HFFc6 (cell line): ENCODE measurements around the gene TAOK1. TPM values are rescaled to one million over a fixed set of nuclear protein-coding genes. Genes with fewer than 3 reads are reported as not detected.

ENCODE experiments used
- DNase-seq: peaks from one replicate; pipeline ENCODE4 v3.0.0-alpha.2; 2018
- H3K27ac Mint-ChIP-seq: 2 replicates; pipeline ENCODE4 v1.8.0; 2020; ENCODE audit warnings: mild to moderate bottlenecking, mixed read lengths
- H3K27me3 Mint-ChIP-seq: 2 replicates; pipeline ENCODE4 v1.8.0; 2021; ENCODE audit warnings: mild to moderate bottlenecking, moderate library complexity, mixed read lengths; ENCODE audit not compliant: insufficient read depth
- H3K36me3 Mint-ChIP-seq: 2 replicates; pipeline ENCODE4 v1.8.0; 2021; ENCODE audit warnings: low read depth, mixed read lengths
- H3K4me1 Mint-ChIP-seq: 2 replicates; pipeline ENCODE4 v1.8.0; 2020; ENCODE audit warnings: low read depth, mixed read lengths
- H3K4me3 Mint-ChIP-seq: 2 replicates; pipeline ENCODE4 v1.8.0; 2020; ENCODE audit warnings: mild to moderate bottlenecking, moderate library complexity, mixed read lengths
- H3K9me3 Mint-ChIP-seq: 2 replicates; pipeline ENCODE4 v1.8.0; 2020; ENCODE audit warnings: mild to moderate bottlenecking, mixed read lengths
- CTCF ChIP-seq: fragments of 200-600 bp; sonication (generic); IDR thresholded peaks from 2 replicates; pipeline ENCODE4 v1.5.0; 2021; ENCODE audit warnings: antibody characterized with exemption, mild to moderate bottlenecking
- total RNA-seq, 6 experiments: library from RNA; stranded (reverse); fragmentation: NEBNext Ultra II Directional; extraction: Animal tissue kit (Norgen Biotek cat#: 25700); gene quantifications; 2 replicates in 1 of 6; 3 replicates in 5 of 6; pipeline ENCODE4 v1.2.3, GENCODE V29; 2021

The TAOK1 gene
- total RNA-seq, 6 experiments from 2014 or later, result 72.0 to 82.6 (median 75.1) TPM

- H3K27me3 Mint-ChIP-seq, result peaks cover 3% of the 10 kb centered on the region
- H3K9me3 Mint-ChIP-seq, result no peaks in the 10 kb centered on the region
- DNase-seq, result no peak
- peaks cover 17% of the 10 kb centered on the region; the same call in 1 of the 2 replicates for H3K36me3 Mint-ChIP-seq
- H3K4me3 Mint-ChIP-seq, result no peak overlapping the region
- TF ChIP-seq CTCF, result no peak
- peak overlapping the region; percentile 29; the same call in 1 of the 2 replicates for H3K27ac Mint-ChIP-seq
- peaks cover 67% of the 10 kb centered on the region for H3K4me1 Mint-ChIP-seq
Measured at GRCh38 chr17:29443041-29443739, 53.0 kb downstream of the TAOK1 start.

- Mint-ChIP-seq H3K36me3 (peaks cover 17% of the 10 kb centered on the region; the same call in 1 of the 2 replicates), H3K27ac (peak overlapping the region; percentile 42), H3K4me1 (peaks cover 65% of the 10 kb centered on the region), H3K27me3 (peaks cover 3% of the 10 kb centered on the region; the same call in 1 of the 2 replicates), H3K9me3 (no peaks in the 10 kb centered on the region), H3K4me3 (peak overlapping the region; percentile 49; the same call in 1 of the 2 replicates)
- no peak for TF ChIP-seq CTCF
- DNase-seq, result peak; percentile 49
Measured at GRCh38 chr17:29444589-29444988, 54.4 kb downstream of the TAOK1 start.

- no peak overlapping the region for H3K4me3 Mint-ChIP-seq
Measured at GRCh38 chr17:29445844-29446243, 55.7 kb downstream of the TAOK1 start.

GRCh38 chr17:29449865-29450671 lies 59.9 kb downstream of the TAOK1 start:
- H3K9me3 Mint-ChIP-seq, result no peaks in the 10 kb centered on the region
- H3K4me3 Mint-ChIP-seq, result no peak overlapping the region
- DNase-seq, result no peak
- H3K36me3 Mint-ChIP-seq, result peaks cover 22% of the 10 kb centered on the region
- peaks cover 3% of the 10 kb centered on the region; the same call in 1 of the 2 replicates for H3K27me3 Mint-ChIP-seq
- peaks cover 26% of the 10 kb centered on the region for H3K4me1 Mint-ChIP-seq
- TF ChIP-seq CTCF, result no peak
- no peak overlapping the region; the same call in 1 of the 2 replicates for H3K27ac Mint-ChIP-seq

More at GRCh38 chr17:29445844-29446243, 55.7 kb downstream of the TAOK1 start:
- H3K27me3 Mint-ChIP-seq, result peaks cover 3% of the 10 kb centered on the region; the same call in 1 of the 2 replicates
- H3K4me1 Mint-ChIP-seq, result peaks cover 66% of the 10 kb centered on the region
- no peak for TF ChIP-seq CTCF
- H3K27ac Mint-ChIP-seq, result peak overlapping the region; percentile 9
- no peak for DNase-seq
- no peaks in the 10 kb centered on the region for H3K9me3 Mint-ChIP-seq
- peaks cover 15% of the 10 kb centered on the region for H3K36me3 Mint-ChIP-seq

- no peak overlapping the region for H3K4me3 Mint-ChIP-seq
- no peak for DNase-seq
- no peak for TF ChIP-seq CTCF
- no peaks in the 10 kb centered on the region for H3K9me3 Mint-ChIP-seq
- peaks cover 14% of the 10 kb centered on the region for H3K4me1 Mint-ChIP-seq
- peaks cover 29% of the 10 kb centered on the region for H3K36me3 Mint-ChIP-seq
- peaks cover 3% of the 10 kb centered on the region; the same call in 1 of the 2 replicates for H3K27me3 Mint-ChIP-seq
- H3K27ac Mint-ChIP-seq, result peak overlapping the region; percentile 13; the same call in 1 of the 2 replicates
Measured at GRCh38 chr17:29451121-29451742, 61.1 kb downstream of the TAOK1 start.
